IMR-90 (cell line): ENCODE measurements around the gene MAU2. TPM values are rescaled to one million over a fixed set of nuclear protein-coding genes. Genes with fewer than 3 reads are reported as not detected.

ENCODE experiments used
- ATAC-seq: fragments of 200-7000 bp; cut with Tn5 transposase; 2 replicates; pipeline ENCODE4 v1.9.1; 2020; ENCODE audit warnings: low read depth, mild to moderate bottlenecking, moderate library complexity
- BruUV-seq: library from RNA; stranded (reverse); fragments of 400-500 nt; replicated peaks from 2 replicates; lab custom pipeline; 2021; lab: Mats Ljungman, UMichigan
- CTCF ChIA-PET: fragments of 300-600 bp; formaldehyde crosslinking; extraction: SDS; loops from one replicate; lab custom pipeline; 2021; ENCODE audit warnings: antibody characterized with exemption; lab: Yijun Ruan, JAX
- POLR2A ChIA-PET: fragments of 300-600 bp; sonication (Branson Sonifier 250); formaldehyde crosslinking; loops from one replicate; lab custom pipeline; 2022; ENCODE audit warnings: antibody characterized with exemption; ENCODE audit not compliant: unreplicated experiment; lab: Charles Lee
- DNase-seq: peaks from one replicate; pipeline ENCODE4 v3.0.0; 2013
- H2AFZ ChIP-seq: replicated peaks from 2 replicates; pipeline ENCODE3; 2013; ENCODE audit warnings: low read length, mild to moderate bottlenecking; ENCODE audit not compliant: poor library complexity
- H2AK5ac ChIP-seq: 2 replicates; pipeline ENCODE4 v1.6.1; 2013; ENCODE audit warnings: low read depth, low read length, inconsistent platforms
- H2AK9ac ChIP-seq: replicated peaks from 2 replicates; pipeline ENCODE3; 2013; ENCODE audit warnings: mild to moderate bottlenecking, low read depth, low read length, moderate library complexity; ENCODE audit not compliant: poor library complexity
- H2BK120ac ChIP-seq: 2 replicates; pipeline ENCODE4 v1.6.1; 2013; ENCODE audit warnings: low read depth, low read length, inconsistent platforms
- H2BK15ac ChIP-seq: 3 replicates; pipeline ENCODE4 v1.6.1; 2013; ENCODE audit warnings: low read depth, low read length, inconsistent platforms
- H2BK20ac ChIP-seq: 2 replicates; pipeline ENCODE4 v1.6.1; 2013; ENCODE audit warnings: low read depth, mild to moderate bottlenecking, inconsistent platforms, low read length, moderate library complexity
- H2BK5ac ChIP-seq: 2 replicates; pipeline ENCODE4 v1.6.1; 2013; ENCODE audit warnings: mild to moderate bottlenecking, low read depth, low read length, inconsistent platforms; ENCODE audit not compliant: poor library complexity, severe bottlenecking
- H3K14ac ChIP-seq: replicated peaks from 2 replicates; pipeline ENCODE4 v1.6.1; 2013; ENCODE audit warnings: low read depth, low read length, inconsistent platforms
- H3K18ac ChIP-seq: 2 replicates; pipeline ENCODE4 v1.6.1; 2013; ENCODE audit warnings: low read depth, low read length, control low read depth
- H3K23ac ChIP-seq: 2 replicates; pipeline ENCODE4 v1.6.1; 2013; ENCODE audit warnings: low read depth, low read length, inconsistent platforms
- H3K27ac ChIP-seq: 2 replicates; pipeline ENCODE4 v1.5.1; 2013; ENCODE audit warnings: mild to moderate bottlenecking, control low read depth, low read length; ENCODE audit not compliant: insufficient read depth
- H3K27me3 ChIP-seq: 2 replicates; pipeline ENCODE4 v1.6.1; 2013; ENCODE audit warnings: low read length; ENCODE audit not compliant: control insufficient read depth, insufficient read depth
- H3K36me3 ChIP-seq: 2 replicates; pipeline ENCODE4 v1.6.1; 2013; ENCODE audit warnings: low read length, mixed read lengths; ENCODE audit not compliant: control insufficient read depth, insufficient read depth
- H3K4ac ChIP-seq: 2 replicates; pipeline ENCODE4 v1.6.1; 2013; ENCODE audit warnings: low read depth, low read length, inconsistent platforms
- H3K4me1 ChIP-seq: 2 replicates; pipeline ENCODE4 v1.6.1; 2013; ENCODE audit warnings: low read length, mixed read lengths; ENCODE audit not compliant: control insufficient read depth, insufficient read depth
- H3K4me2 ChIP-seq: 2 replicates; pipeline ENCODE4 v1.6.1; 2013; ENCODE audit warnings: low read depth, mild to moderate bottlenecking, control low read depth, low read length, moderate library complexity
- H3K4me3 ChIP-seq: 2 replicates; pipeline ENCODE4 v1.5.1; 2013; ENCODE audit warnings: low read depth, mild to moderate bottlenecking, control low read depth, low read length, moderate library complexity; ENCODE audit not compliant: insufficient read depth
- H3K56ac ChIP-seq: 2 replicates; pipeline ENCODE4 v1.6.1; 2013; ENCODE audit warnings: low read length, inconsistent platforms; ENCODE audit not compliant: insufficient read depth; ENCODE audit errors: extremely low read depth
- H3K79me1 ChIP-seq, 2 experiments: 2 replicates each; pipeline ENCODE4 v1.6.1; 2013; ENCODE audit warnings: low read length in 2 of 2, inconsistent platforms in 1 of 2, low read depth in 1 of 2
- H3K9ac ChIP-seq: 2 replicates; pipeline ENCODE4 v1.6.1; 2013; ENCODE audit warnings: low read depth, low read length, control low read depth
- H3K9me1 ChIP-seq: 2 replicates; pipeline ENCODE4 v1.6.1; 2013; ENCODE audit warnings: low read length, inconsistent platforms; ENCODE audit not compliant: insufficient read depth
- H3K9me3 ChIP-seq: 2 replicates; pipeline ENCODE4 v1.6.1; 2013; ENCODE audit warnings: low read length; ENCODE audit not compliant: control insufficient read depth, insufficient read depth
- H4K20me1 ChIP-seq: 2 replicates; pipeline ENCODE4 v1.6.1; 2013; ENCODE audit warnings: low read length, inconsistent platforms; ENCODE audit not compliant: insufficient read depth
- H4K5ac ChIP-seq: 2 replicates; pipeline ENCODE4 v1.6.1; 2013; ENCODE audit warnings: mild to moderate bottlenecking, low read depth, low read length, control low read depth
- H4K8ac ChIP-seq, 2 experiments: 2 replicates each; pipeline ENCODE4 v1.6.1; 2013; ENCODE audit warnings: low read depth in 2 of 2, low read length in 2 of 2, control low read depth in 1 of 2, inconsistent platforms in 1 of 2
- H4K91ac ChIP-seq: 2 replicates; pipeline ENCODE4 v1.6.1; 2013; ENCODE audit warnings: low read depth, low read length, inconsistent platforms; ENCODE audit not compliant: insufficient read depth
- BHLHE40 ChIP-seq: fragments of 150-350 bp; IDR thresholded peaks from 2 replicates; pipeline ENCODE4 v1.6.1; 2016; ENCODE audit warnings: mild to moderate bottlenecking, low read depth, low read length
- CEBPB ChIP-seq: IDR thresholded peaks from 2 replicates; pipeline ENCODE4 v1.6.1; 2012; ENCODE audit warnings: low read depth, low read length, improper control_type of control experiment
- CHD1 ChIP-seq: IDR thresholded peaks from 2 replicates; pipeline ENCODE4 v1.6.1; 2012; ENCODE audit warnings: low read depth, low read length, improper control_type of control experiment
- FOS ChIP-seq: fragments of 150-350 bp; IDR thresholded peaks from 2 replicates; pipeline ENCODE4 v1.6.1; 2016; ENCODE audit warnings: low read depth, low read length
- MAFK ChIP-seq: IDR thresholded peaks from 2 replicates; pipeline ENCODE4 v1.6.1; 2012; ENCODE audit warnings: low read depth, low read length, improper control_type of control experiment
- MAZ ChIP-seq: IDR thresholded peaks from 2 replicates; pipeline ENCODE4 v1.6.1; 2012; ENCODE audit warnings: low read depth, mild to moderate bottlenecking, low read length, improper control_type of control experiment, moderate library complexity, borderline replicate concordance
- MXI1 ChIP-seq: IDR thresholded peaks from 2 replicates; pipeline ENCODE4 v1.6.1; 2012; ENCODE audit warnings: low read depth, mild to moderate bottlenecking, low read length, moderate library complexity, borderline replicate concordance
- NFE2L2 ChIP-seq: fragments of 150-350 bp; IDR thresholded peaks from 2 replicates; pipeline ENCODE4 v1.6.1; 2016; ENCODE audit warnings: low read depth, mild to moderate bottlenecking, low read length
- POLR2A ChIP-seq: IDR thresholded peaks from 2 replicates; pipeline ENCODE4 v1.6.1; 2012; ENCODE audit warnings: mild to moderate bottlenecking, low read depth, low read length
- RAD21 ChIP-seq: IDR thresholded peaks from 2 replicates; pipeline ENCODE4 v1.6.1; 2012; ENCODE audit warnings: low read length, improper control_type of control experiment
- RFX5 ChIP-seq: IDR thresholded peaks from 2 replicates; pipeline ENCODE4 v1.8.0; 2012; ENCODE audit warnings: low read depth, mild to moderate bottlenecking, low read length, moderate library complexity
- WGBS, 2 experiments: methylation state at CpG; one replicate each; pipeline versions ENCODE4 v1.1.5 to v1.1.7; 2013; ENCODE audit warnings: missing lambda C conversion rate in 2 of 2; ENCODE audit not compliant: insufficient read length in 1 of 2; ENCODE audit errors: extremely low coverage in 2 of 2; 5-methylcytosine and 5-hydroxymethylcytosine counted together
- dilution Hi-C: fragments of 300-500 bp; cut with HindIII; formaldehyde crosslinking; loops from one replicate; pipeline ENCODE4 v1.14.3; 2018; ENCODE audit warnings: low sequenced_read_pairs; ENCODE audit not compliant: unreplicated experiment
- in situ Hi-C: fragments of 300-500 bp; cut with MboI; formaldehyde crosslinking; loops from 3 replicates; pipeline ENCODE4 v1.14.3; 2019; ENCODE audit warnings: low sequenced_read_pairs, inconsistent platforms, mixed read lengths
- intact Hi-C: fragments of 100-400 bp; cut with micrococcal nuclease; formaldehyde crosslinking; loops from 2 replicates; pipeline ENCODE4 v1.10.0; 2022
- polyA plus RNA-seq, 3 experiments: library from polyadenylated mRNA; depleted of rRNA; stranded (reverse); fragments of >200 nt; gene quantifications; 2 replicates each; pipeline ENCODE4 v1.2.3, GENCODE V29; 2012; ENCODE audit warnings: low replicate concordance in 1 of 3
- total RNA-seq: library from RNA; depleted of rRNA; stranded (reverse); fragments of >200 nt; gene quantifications from 2 replicates; pipeline ENCODE4 v1.2.3, GENCODE V29; 2012
- TF ChIP-seq, protein P1 (sequence below): fragments of 150-350 bp; IDR thresholded peaks from 2 replicates; pipeline ENCODE4 v1.6.1; 2016; ENCODE audit warnings: low read depth, mild to moderate bottlenecking, low read length, moderate library complexity, borderline replicate concordance
- TF ChIP-seq, protein P2 (sequence below): fragments of 150-350 bp; IDR thresholded peaks from 2 replicates; pipeline ENCODE4 v1.6.1; 2017; ENCODE audit warnings: mild to moderate bottlenecking, antibody characterized with exemption, low read length, low read depth

Gene MAU2
- total and polyA plus RNA-seq, 2 of the 4 experiments (the other 2 are of a cell fraction) = 24.6 to 31.1 TPM

DNA sequence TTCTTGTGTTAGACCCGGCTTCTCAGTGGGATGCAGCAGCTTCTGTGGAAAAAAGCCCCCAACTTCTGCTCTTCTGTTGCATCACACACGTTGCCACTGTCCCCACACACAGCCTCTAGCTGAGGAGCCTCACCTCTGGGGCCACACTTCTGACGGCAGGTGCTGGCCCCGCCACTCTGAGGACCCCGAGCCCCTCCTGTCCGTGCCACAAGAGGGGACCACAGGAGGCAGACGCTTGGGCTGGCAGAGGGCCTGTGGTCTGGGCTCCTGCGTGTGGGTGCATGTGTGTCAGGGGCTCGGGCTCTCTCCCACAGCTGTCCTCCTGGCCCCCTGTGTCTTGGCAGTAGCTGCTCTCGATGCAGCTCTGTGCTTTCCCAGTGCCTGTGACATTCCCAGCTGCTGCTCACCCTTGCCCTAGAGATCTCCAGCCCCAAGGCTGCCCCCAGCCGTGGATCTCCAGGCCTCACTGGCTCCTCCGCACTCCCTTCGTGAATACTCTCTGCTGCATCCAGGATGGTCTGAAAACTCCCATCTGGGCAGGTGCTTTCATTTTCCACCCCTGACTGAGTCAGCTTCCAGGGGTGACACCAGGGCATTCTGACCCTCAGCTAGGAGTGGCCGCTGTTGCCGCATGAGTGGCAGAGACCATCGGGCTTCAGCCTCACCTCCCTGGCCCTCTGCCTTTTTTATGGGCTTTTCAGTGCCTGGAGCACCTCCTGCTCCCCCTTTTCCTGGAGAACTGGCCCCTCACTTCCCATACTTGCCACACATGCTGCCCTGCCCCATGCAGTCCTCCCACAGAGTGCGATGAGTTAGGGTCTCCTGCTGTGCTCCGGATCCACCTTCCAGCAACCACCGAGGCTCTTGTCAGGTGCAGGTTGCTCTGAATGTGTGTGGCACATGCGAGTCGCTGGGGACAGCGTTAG, 13.7 kb downstream of the MAU2 start:
- H4K91ac ChIP-seq = no peak overlapping the region
- no peak overlapping the region for H3K14ac ChIP-seq
- ATAC-seq = no peak
- ChIA-PET CTCF (interaction anchor here (1.3 kb wide), 1 partner anchor 8 kb away, joined by 5 read pairs; no protein-coding TSS in a partner anchor), POLR2A (no interaction called here)
- H2BK5ac ChIP-seq = no peak overlapping the region
- in situ Hi-C loops = no loop called here
- no peak overlapping the region for H2BK15ac ChIP-seq
- peaks cover 44% of the 10 kb centered on the region for H4K20me1 ChIP-seq
- TF ChIP-seq MAFK (no peak), CEBPB (no peak), NFE2L2 (no peak), RAD21 (no peak), FOS (no peak), POLR2A (no peak), CHD1 (no peak), MAZ (no peak), BHLHE40 (no peak), MXI1 (no peak), RFX5 (no peak)
- TF ChIP-seq, protein P1, sequence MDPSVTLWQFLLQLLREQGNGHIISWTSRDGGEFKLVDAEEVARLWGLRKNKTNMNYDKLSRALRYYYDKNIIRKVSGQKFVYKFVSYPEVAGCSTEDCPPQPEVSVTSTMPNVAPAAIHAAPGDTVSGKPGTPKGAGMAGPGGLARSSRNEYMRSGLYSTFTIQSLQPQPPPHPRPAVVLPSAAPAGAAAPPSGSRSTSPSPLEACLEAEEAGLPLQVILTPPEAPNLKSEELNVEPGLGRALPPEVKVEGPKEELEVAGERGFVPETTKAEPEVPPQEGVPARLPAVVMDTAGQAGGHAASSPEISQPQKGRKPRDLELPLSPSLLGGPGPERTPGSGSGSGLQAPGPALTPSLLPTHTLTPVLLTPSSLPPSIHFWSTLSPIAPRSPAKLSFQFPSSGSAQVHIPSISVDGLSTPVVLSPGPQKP = no peak
- TF ChIP-seq, protein P2, sequence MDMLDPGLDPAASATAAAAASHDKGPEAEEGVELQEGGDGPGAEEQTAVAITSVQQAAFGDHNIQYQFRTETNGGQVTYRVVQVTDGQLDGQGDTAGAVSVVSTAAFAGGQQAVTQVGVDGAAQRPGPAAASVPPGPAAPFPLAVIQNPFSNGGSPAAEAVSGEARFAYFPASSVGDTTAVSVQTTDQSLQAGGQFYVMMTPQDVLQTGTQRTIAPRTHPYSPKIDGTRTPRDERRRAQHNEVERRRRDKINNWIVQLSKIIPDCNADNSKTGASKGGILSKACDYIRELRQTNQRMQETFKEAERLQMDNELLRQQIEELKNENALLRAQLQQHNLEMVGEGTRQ = no peak
- H2AFZ ChIP-seq = no peak overlapping the region
- peaks cover 28 to 52% of the 10 kb centered on the region in 2 experiments for H3K79me1 ChIP-seq
- no peak overlapping the region for H2AK9ac ChIP-seq
- H3K4me3 ChIP-seq = no peak overlapping the region
- BruUV-seq = no TSS peak
- no peak overlapping the region for H3K4ac ChIP-seq
- H3K9me3 ChIP-seq = no peaks in the 10 kb centered on the region
- dilution Hi-C loops = no loop called here
- H4K5ac ChIP-seq = no peak overlapping the region
- intact Hi-C loops = no loop called here
- H3K56ac ChIP-seq = no peak overlapping the region
- no peak for DNase-seq
- no peaks in the 10 kb centered on the region for H3K4me1 ChIP-seq
- H3K36me3 ChIP-seq = peaks cover 64% of the 10 kb centered on the region
- H3K27ac ChIP-seq = no peak overlapping the region
- no peak overlapping the region for H3K23ac ChIP-seq
- no peaks in the 10 kb centered on the region for H3K27me3 ChIP-seq
- H4K8ac ChIP-seq = no peak overlapping the region
- no peak overlapping the region for H3K9ac ChIP-seq
- no peaks in the 10 kb centered on the region for H3K9me1 ChIP-seq
- no peak overlapping the region for H3K4me2 ChIP-seq
- no peak overlapping the region for H2AK5ac ChIP-seq
- no peak overlapping the region for H2BK20ac ChIP-seq
- H3K18ac ChIP-seq = no peak overlapping the region
- WGBS, 2 experiments = 93% methylated on average over 10 of the region's 22 CpGs; no CpG with 5 or more reads in 1 of the 2 experiments
- H2BK120ac ChIP-seq = no peak overlapping the region
